K562 (cell line): ENCODE measurements around the gene OOSP3. TPM values are rescaled to one million over a fixed set of nuclear protein-coding genes. Genes with fewer than 3 reads are reported as not detected.
A peak's percentile ranks its signal among the peaks of the same experiment; 100 is the strongest.

Experiments used
- ARID1B ChIP-seq: fragments of 450-650 bp; IDR thresholded peaks from 2 replicates; pipeline ENCODE4 v1.6.1; 2016; ENCODE audit warnings: antibody characterized with exemption, mild to moderate bottlenecking, inconsistent platforms
- ATF3 ChIP-seq, 2 experiments: fragments of 450-650 bp in 1 of 2; sonication (generic) in 1 of 2; formaldehyde crosslinking in 1 of 2; IDR thresholded peaks in 1 of 2; conservative IDR thresholded peaks in 1 of 2; 2 replicates each; pipeline versions ENCODE4 v1.6.1 to v1.8.1; 2016 to 2023; ENCODE audit warnings: mild to moderate bottlenecking in 2 of 2, moderate library complexity in 2 of 2, inconsistent platforms in 1 of 2, missing genetic modification reagents in 1 of 2
- CBFA2T3 ChIP-seq: fragments of 450-650 bp; IDR thresholded peaks from 2 replicates; pipeline ENCODE4 v1.6.1; 2017
- CGGBP1 ChIP-seq: fragments of 250-450 bp; sonication (Bioruptor Pico); IDR thresholded peaks from 2 replicates; pipeline ENCODE4 v1.9.0; 2021; ENCODE audit warnings: mild to moderate bottlenecking
- E2F1 ChIP-seq: sonication (generic); formaldehyde crosslinking; IDR thresholded peaks from 2 replicates; pipeline ENCODE4 v1.8.1; 2023; ENCODE audit warnings: mild to moderate bottlenecking, missing genetic modification reagents, moderate library complexity
- ELF1 ChIP-seq: fragments of 200-800 bp; sonication (Bioruptor generic); IDR thresholded peaks from 2 replicates; pipeline ENCODE4 v1.6.1; 2016; ENCODE audit warnings: missing genetic modification characterization, missing compliant biosample characterization
- EP300 ChIP-seq: IDR thresholded peaks from 2 replicates; pipeline ENCODE4 v1.6.1; 2012; ENCODE audit warnings: low read length, improper control_type of control experiment
- FOS ChIP-seq: IDR thresholded peaks from 3 replicates; pipeline ENCODE4 v1.6.1; 2011; ENCODE audit not compliant: insufficient read length; ENCODE audit errors: extremely low read depth
- FOXK2 ChIP-seq, 2 experiments: fragments of 450-650 bp; IDR thresholded peaks in 1 of 2; conservative IDR thresholded peaks in 1 of 2; 2 replicates each; pipeline ENCODE4 v1.6.1; 2016; ENCODE audit warnings: low read depth in 2 of 2, mild to moderate bottlenecking in 1 of 2
- GATAD2A ChIP-seq: fragments of 450-650 bp; IDR thresholded peaks from 2 replicates; pipeline ENCODE4 v1.6.1; 2017
- GATAD2B ChIP-seq: fragments of 450-650 bp; IDR thresholded peaks from 2 replicates; pipeline ENCODE4 v1.6.1; 2017; ENCODE audit warnings: mild to moderate bottlenecking, borderline replicate concordance
- HSF4 ChIP-seq: fragments of 250-450 bp; sonication (Bioruptor Pico); IDR thresholded peaks from 2 replicates; pipeline ENCODE4 v2.1.2; 2022; ENCODE audit warnings: mild to moderate bottlenecking, moderate library complexity, borderline replicate concordance
- NCOA2 ChIP-seq, 2 experiments: fragments of 450-650 bp; IDR thresholded peaks; 2 replicates each; pipeline ENCODE4 v1.6.1; 2018; ENCODE audit warnings: mild to moderate bottlenecking in 2 of 2, moderate library complexity in 1 of 2; ENCODE audit not compliant: partially characterized antibody in 2 of 2
- NEUROD1 ChIP-seq: fragments of 150-350 bp; IDR thresholded peaks from 2 replicates; pipeline ENCODE4 v1.6.1; 2014; ENCODE audit warnings: borderline replicate concordance, low read length, low read depth; ENCODE audit not compliant: partially characterized antibody
- NONO ChIP-seq, 2 experiments: fragments of 200-400 bp in 1 of 2; fragments of 450-650 bp in 1 of 2; formaldehyde crosslinking in 1 of 2; IDR thresholded peaks; 2 replicates each; pipeline ENCODE4 v1.6.1; 2017; ENCODE audit warnings: low read depth in 2 of 2, mild to moderate bottlenecking in 2 of 2, moderate library complexity in 2 of 2, low read length in 1 of 2
- PTTG1 ChIP-seq: fragments of 450-650 bp; IDR thresholded peaks from 2 replicates; pipeline ENCODE4 v1.6.1; 2016; ENCODE audit warnings: low read depth, mild to moderate bottlenecking, missing genetic modification characterization, missing compliant biosample characterization
- SIRT6 ChIP-seq: IDR thresholded peaks from one replicate; pipeline ENCODE4 v1.6.1; 2012; ENCODE audit warnings: low read depth, mild to moderate bottlenecking, control low read depth, inconsistent platforms, low read length, moderate library complexity
- SMARCA5 ChIP-seq: fragments of 450-650 bp; IDR thresholded peaks from 2 replicates; pipeline ENCODE4 v1.6.1; 2016
- SMARCE1 ChIP-seq: fragments of 450-650 bp; IDR thresholded peaks from 2 replicates; pipeline ENCODE4 v1.7.1; 2016; ENCODE audit warnings: mild to moderate bottlenecking
- SOX6 ChIP-seq: fragments of 450-650 bp; IDR thresholded peaks from 2 replicates; pipeline ENCODE4 v1.6.1; 2014; ENCODE audit warnings: mild to moderate bottlenecking
- TEAD2 ChIP-seq: fragments of 450-650 bp; IDR thresholded peaks from 2 replicates; pipeline ENCODE4 v1.6.1; 2016; ENCODE audit warnings: missing genetic modification characterization, control low read depth, missing compliant biosample characterization
- TFE3 ChIP-seq: fragments of 450-650 bp; formaldehyde crosslinking; IDR thresholded peaks from 2 replicates; pipeline ENCODE4 v1.4.0; 2020; ENCODE audit warnings: mild to moderate bottlenecking, mixed read lengths
- ZBTB17 ChIP-seq: fragments of 450-650 bp; formaldehyde crosslinking; IDR thresholded peaks from 2 replicates; pipeline ENCODE4 v1.4.0; 2020; ENCODE audit warnings: mild to moderate bottlenecking
- ZEB2 ChIP-seq: fragments of 450-650 bp; IDR thresholded peaks from 2 replicates; pipeline ENCODE4 v1.6.1; 2016
- ZSCAN32 ChIP-seq: fragments of 450-650 bp; formaldehyde crosslinking; IDR thresholded peaks from 2 replicates; pipeline ENCODE4 v1.4.0; 2020; ENCODE audit warnings: mild to moderate bottlenecking, moderate library complexity
- polyA plus RNA-seq, 8 experiments: library from polyadenylated mRNA; depleted of rRNA in 4 of 8; stranded (reverse) in 5 of 8; unstranded in 3 of 8; fragments of >200 nt; fragmentation: Nextera tagmentation in 2 of 8; fragmentation: Illumina TruSeq in 1 of 8; extraction: Ambion mirVana in 2 of 8; extraction: Trizol in 1 of 8; gene quantifications; 2 replicates each; pipeline versions ENCODE4 v1.2.1 to v1.2.3, GENCODE V29; 2011 to 2014; ENCODE audit warnings: inconsistent platforms in 1 of 8, missing spikeins in 1 of 8
- total RNA-seq, 7 experiments: library from RNA; depleted of rRNA in 6 of 7; stranded (reverse); fragments of >200 nt in 6 of 7; fragmentation: Illumina TruSeq in 2 of 7; extraction: Trizol in 2 of 7; gene quantifications; 2 replicates each; pipeline versions ENCODE4 v1.2.1 to v1.2.3, GENCODE V29; 2011 to 2021; ENCODE audit warnings: low replicate concordance in 1 of 7

The OOSP3 gene
- total and polyA plus RNA-seq, 9 of the 15 experiments (the other 6 are each of a cell fraction or from before 2014, with no cell fraction given), result 0.09 to 0.32 (median 0.15) TPM; not detected in 6

GRCh38 chr11:59857439-59858434 lies 20.8 kb upstream of the OOSP3 start (continued):
- peak; percentile 93 for TF ChIP-seq ARID1B
- peak; percentile 88 for TF ChIP-seq EP300
- TF ChIP-seq SMARCE1, result peak; percentile 92; the same call in 1 of the 2 replicates
- TF ChIP-seq FOS, result peak; percentile 69
- peak; percentile 36; the same call in 1 of the 2 replicates for TF ChIP-seq HSF4
- TF ChIP-seq ZEB2, result peak; percentile 80; the same call in 1 of the 2 replicates
- TF ChIP-seq FOXK2 (conservative IDR thresholded peaks at IDR 0.05 in 1 of 2, IDR thresholded peaks at IDR 0.05 in 1 of 2; ENCODE audit: low read depth in 2 of 2), result peak; percentile 16 to 43; a peak in 2 of 4 replicates
- TF ChIP-seq ATF3 (IDR thresholded peaks at IDR 0.05), result peak; percentile 90
- TF ChIP-seq ATF3 (CRISPR knock-in tag; conservative IDR thresholded peaks at IDR 0.05), result no peak
- TF ChIP-seq NEUROD1, result peak; percentile 42
- TF ChIP-seq CGGBP1 (CRISPR knock-in tag), result 0 out of 2 replicates have a peak, but pooled peaks have one; percentile 34
- TF ChIP-seq CBFA2T3, result peak; percentile 87
- TF ChIP-seq TEAD2 (tag), result peak; percentile 79; the same call in 1 of the 2 replicates
- peak; percentile 75 for TF ChIP-seq ELF1 (tag)
- 0 out of 2 replicates have a peak, but pooled peaks have one; percentile 20 for TF ChIP-seq ZBTB17 (CRISPR knock-in tag)
- no peak for TF ChIP-seq SMARCA5
- no peak for TF ChIP-seq PTTG1 (tag)
- TF ChIP-seq GATAD2B, result peak; percentile 75; the same call in 1 of the 2 replicates
- no peak for TF ChIP-seq SIRT6
- TF ChIP-seq E2F1 (CRISPR knock-in tag), result no peak
- no peak for TF ChIP-seq NONO (IDR thresholded peaks at IDR 0.05; ENCODE audit: low read depth in 2 of 2, low read length in 1 of 2)
- TF ChIP-seq NCOA2 (IDR thresholded peaks at IDR 0.05; ENCODE audit: partially characterized antibody in 2 of 2), result peak in 1 of 2 experiments; percentile 63
- TF ChIP-seq GATAD2A, result no peak
- TF ChIP-seq SOX6, result peak; percentile 98
- TF ChIP-seq TFE3 (CRISPR knock-in tag), result no peak
- 0 out of 2 replicates have a peak, but pooled peaks have one; percentile 32 for TF ChIP-seq ZSCAN32 (CRISPR knock-in tag)
